Measurements from ENCODE around the gene PPFIA2. TPM values are rescaled to one million over a fixed set of nuclear protein-coding genes. Genes with fewer than 3 reads are reported as not detected.

Gene PPFIA2
- total RNA-seq, 1 experiment from 2014 or later: not detected

- DNase-seq (ENCODE audit: extremely low read depth, low read depth): no peak
These were observed 293.3 kb downstream of the PPFIA2 start for GRCh38 chr12:81465876-81466275.

DNA sequence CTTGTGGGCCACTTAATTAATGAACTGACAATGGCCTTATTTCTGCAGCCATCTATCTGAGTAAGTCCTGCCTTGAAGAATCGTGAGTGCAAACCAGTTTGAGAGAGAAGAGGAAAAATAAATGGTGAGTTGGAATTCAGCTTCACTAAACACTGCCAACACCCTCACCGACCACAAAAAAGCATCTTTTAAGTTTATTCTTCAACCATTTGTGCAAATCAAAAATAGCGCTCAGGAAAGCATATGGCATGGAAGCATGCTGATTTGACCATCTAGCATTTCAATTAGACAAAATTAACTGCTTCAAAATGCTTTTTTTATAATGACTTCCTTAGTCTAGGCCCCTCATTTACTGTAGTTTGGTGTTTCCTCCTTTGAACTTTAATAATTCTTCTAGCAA lies 294.0 kb downstream of the PPFIA2 start:
- DNase-seq (ENCODE audit: extremely low read depth, low read depth): no peak

DNA sequence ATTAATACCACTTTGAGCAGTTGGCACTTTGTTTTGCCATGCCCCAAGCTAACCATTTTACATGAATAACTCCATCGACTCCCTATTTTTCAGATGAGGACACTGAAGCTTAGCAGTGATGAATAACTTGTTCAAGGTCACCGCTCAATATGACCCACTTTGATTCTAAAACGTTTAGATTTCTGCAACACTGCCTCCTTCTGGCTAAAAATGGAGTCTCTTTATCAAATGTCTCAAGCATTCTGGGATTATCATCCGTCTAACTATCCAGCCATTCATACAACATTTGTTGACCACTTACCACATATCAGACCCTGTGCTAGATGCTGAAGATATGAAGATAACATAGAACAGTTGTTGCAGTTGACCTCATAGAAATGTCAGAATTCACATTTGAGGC lies 298.0 kb downstream of the PPFIA2 start:
- DNase-seq (ENCODE audit: extremely low read depth, low read depth): no peak

- DNase-seq (ENCODE audit: extremely low read depth, low read depth): peak; percentile 69
These were observed 308.0 kb downstream of the PPFIA2 start for GRCh38 chr12:81450920-81451739.

- DNase-seq (ENCODE audit: extremely low read depth, low read depth): no peak
These were observed 317.5 kb downstream of the PPFIA2 start for GRCh38 chr12:81441629-81442028.

- DNase-seq (ENCODE audit: extremely low read depth, low read depth): no peak
These were observed 319.1 kb downstream of the PPFIA2 start for GRCh38 chr12:81440001-81440400.

DNA sequence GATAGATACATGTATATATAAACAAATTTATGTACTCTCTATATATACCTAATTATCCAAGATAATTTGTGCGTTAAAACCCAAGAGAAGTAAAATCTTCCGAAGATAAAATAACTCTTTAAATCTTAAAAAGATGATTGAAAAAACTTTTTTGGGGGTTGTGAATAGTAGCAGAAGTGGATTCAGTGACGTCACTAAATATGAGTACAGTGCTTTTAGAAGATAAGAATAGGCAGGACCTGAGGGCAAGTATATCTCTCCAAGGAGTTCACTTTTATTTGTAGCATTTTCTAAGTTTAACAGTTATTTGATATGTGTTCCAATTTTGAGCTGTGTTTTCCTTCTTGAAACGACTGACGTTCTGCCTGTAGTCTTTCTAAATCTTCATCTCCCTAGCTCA lies 319.8 kb downstream of the PPFIA2 start:
- DNase-seq (ENCODE audit: extremely low read depth, low read depth): no peak

- no peak for DNase-seq (ENCODE audit: extremely low read depth, low read depth)
These were observed 342.1 kb downstream of the PPFIA2 start for GRCh38 chr12:81417056-81417455.

GRCh38 chr12:81416571-81416970 lies 342.6 kb downstream of the PPFIA2 start:
- no peak for DNase-seq (ENCODE audit: extremely low read depth, low read depth)

- no peak for DNase-seq (ENCODE audit: extremely low read depth, low read depth)
These were observed 344.7 kb downstream of the PPFIA2 start for GRCh38 chr12:81414441-81414840.

GRCh38 chr12:81412940-81413339 lies 346.2 kb downstream of the PPFIA2 start:
- DNase-seq (ENCODE audit: extremely low read depth, low read depth): peak; percentile 55

GRCh38 chr12:81403348-81403747 lies 355.8 kb downstream of the PPFIA2 start:
- no peak for DNase-seq (ENCODE audit: extremely low read depth, low read depth)

DNA sequence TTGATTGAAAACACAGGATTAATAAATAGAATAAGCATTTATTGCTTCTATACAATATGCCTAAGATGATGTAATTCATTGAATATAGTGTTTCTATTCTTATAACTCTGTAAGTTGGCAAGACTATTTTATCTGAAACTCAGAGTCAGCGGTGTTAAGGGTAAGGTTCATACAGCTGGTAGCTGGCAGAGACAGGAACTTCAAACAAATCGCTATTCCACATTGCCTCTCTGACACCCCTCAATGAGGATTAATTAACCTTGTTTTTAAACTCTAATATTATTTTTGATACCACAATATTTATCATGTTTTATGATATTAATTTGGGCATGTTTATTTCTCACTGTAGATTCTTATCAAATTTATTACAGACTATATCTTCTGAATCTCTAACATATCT lies 357.9 kb downstream of the PPFIA2 start:
- no peak for DNase-seq (ENCODE audit: extremely low read depth, low read depth)

DNA sequence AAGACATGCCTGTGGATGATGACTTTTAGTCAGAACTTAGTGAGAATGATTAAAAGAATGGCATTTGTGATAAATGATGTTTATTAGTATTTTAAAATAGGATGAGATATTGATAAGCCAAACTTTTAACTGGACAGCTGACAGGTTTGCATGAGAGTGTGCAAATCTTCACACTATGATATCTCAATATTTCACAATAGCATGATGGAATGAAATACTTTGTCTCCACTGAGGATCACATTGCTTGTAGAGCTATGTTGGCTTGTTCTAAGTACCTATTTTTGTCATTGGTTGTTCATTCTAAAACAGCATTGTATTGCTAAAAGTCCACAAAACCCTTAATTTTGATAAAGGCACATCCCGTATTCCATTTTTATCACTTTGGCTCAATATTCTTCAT lies 359.1 kb downstream of the PPFIA2 start:
- no peak for DNase-seq (ENCODE audit: extremely low read depth, low read depth)

DNA sequence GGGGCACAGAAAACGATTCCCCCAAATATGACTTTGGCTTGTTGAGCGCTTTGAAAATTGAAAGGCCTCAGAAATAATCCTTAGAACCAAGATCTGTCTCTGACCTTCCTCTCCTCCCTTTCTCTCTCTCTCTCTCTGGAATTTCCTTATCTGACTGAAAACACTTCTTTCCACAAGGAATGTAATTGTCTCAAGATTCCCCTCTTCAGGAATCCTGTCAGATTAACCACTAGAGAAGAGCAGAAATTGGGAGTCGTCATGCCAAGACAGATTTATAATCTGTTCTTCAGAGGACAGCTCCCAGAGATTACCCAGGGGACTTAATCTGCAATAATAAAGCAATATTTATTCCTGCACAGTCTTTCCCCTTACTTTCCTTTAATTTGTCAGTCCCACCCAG lies 363.7 kb downstream of the PPFIA2 start:
- no peak for DNase-seq (ENCODE audit: extremely low read depth, low read depth)

- no peak for DNase-seq (ENCODE audit: extremely low read depth, low read depth)
These were observed 369.5 kb downstream of the PPFIA2 start for GRCh38 chr12:81389550-81390099.

DNA sequence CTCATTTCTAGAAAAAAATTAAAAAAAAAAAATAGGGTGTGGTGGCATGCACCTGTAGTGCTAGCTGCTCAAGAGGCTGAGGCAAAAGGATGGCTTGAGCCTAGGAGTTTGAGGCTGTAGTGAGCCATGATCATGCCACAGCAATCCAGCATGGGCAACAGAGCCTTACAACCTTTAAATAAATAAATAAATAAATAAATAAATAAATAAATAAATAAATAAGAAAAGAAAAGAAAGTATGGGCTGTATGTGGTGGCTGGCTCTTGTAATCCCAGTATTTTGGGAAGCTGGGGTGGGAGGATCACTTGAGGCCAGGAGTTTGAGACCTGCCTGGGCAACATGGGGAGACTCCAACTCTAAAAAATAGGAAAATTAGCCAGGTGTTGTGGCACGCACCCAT lies 373.0 kb downstream of the PPFIA2 start:
- DNase-seq (ENCODE audit: extremely low read depth, low read depth): no peak

DNA sequence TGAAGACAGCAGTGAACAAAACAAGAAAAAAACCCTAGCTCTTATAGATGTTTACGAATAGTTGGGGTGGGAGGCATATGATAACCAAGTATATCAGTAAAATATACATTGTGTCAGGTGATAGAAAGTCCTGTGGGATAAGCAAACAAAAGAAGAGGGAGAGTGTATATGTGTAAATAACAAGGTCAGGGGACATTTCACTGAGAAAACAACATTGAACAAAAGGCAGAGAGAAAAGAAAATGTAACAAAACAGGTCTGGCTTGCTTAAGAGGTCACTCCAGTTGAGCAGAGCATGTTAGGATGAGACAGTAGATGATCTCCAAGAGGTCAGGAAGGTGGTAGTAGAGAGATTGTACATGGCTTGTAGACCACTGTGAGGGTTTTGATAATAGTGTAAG lies 377.2 kb downstream of the PPFIA2 start:
- no peak for DNase-seq (ENCODE audit: extremely low read depth, low read depth)

DNA sequence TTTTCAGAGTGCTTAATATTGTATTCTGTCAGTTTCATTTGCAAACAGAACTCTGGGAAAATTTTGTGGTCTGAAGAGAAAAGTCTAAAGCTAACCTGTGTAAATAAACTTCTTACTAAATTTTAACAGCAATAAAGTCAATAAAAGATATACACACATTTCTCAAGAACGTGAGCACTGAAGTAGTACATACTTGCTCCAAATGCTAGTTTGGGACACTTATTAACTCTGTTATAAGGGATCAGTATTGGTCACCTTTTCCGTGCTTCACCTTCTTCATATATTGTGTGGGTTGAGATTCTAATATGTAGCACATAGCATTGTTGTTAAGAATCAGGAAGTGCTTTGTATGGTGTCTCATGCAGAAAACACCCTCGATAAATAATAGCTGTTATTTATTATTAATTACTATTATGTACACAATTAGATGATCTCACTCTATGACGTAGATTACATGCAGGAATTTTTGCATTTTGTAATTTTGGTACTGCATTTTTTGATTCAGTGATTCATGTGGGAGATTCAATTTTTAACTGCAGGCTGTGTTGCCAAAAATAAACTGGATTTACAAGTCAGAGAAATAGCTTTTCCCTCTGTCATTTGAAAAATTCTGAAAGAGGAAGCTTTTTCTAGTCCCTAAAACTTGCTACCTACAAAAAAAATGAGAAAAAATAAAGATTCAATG lies 380.4 kb downstream of the PPFIA2 start:
- DNase-seq (ENCODE audit: extremely low read depth, low read depth): no peak

DNA sequence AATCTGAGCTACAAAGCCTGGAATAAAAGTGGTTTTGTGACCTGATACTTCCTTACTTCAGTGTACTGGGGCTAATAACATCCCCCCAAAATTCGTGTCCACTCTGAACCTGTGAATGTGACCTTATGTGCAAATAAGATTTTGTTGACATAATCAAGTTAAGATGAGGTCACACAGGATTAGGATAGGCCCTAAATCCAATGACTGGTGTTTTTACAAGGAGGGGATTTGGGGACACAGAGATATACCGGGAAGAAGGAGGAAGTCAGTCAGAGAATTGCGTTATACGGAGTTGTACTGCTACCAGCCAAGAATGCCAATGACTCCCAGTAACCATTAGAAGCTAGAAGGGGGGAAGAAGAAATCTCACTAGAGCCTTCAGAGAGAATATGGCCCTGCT lies 381.4 kb downstream of the PPFIA2 start:
- DNase-seq (ENCODE audit: extremely low read depth, low read depth): no peak

- DNase-seq (ENCODE audit: extremely low read depth, low read depth): no peak
These were observed 383.2 kb downstream of the PPFIA2 start for GRCh38 chr12:81375969-81376368.

- no peak for DNase-seq (ENCODE audit: extremely low read depth, low read depth)
These were observed 388.7 kb downstream of the PPFIA2 start for GRCh38 chr12:81370456-81370855.
